ENCODE results near the gene ZGPAT.
A peak's percentile ranks its signal among the peaks of the same experiment; 100 is the strongest.
"Not testable (repeated sequence)": the region's sequence is repeated elsewhere in the genome, so short reads cannot be mapped to it uniquely, and the experiment has no call there.

Gene ZGPAT, protein sequence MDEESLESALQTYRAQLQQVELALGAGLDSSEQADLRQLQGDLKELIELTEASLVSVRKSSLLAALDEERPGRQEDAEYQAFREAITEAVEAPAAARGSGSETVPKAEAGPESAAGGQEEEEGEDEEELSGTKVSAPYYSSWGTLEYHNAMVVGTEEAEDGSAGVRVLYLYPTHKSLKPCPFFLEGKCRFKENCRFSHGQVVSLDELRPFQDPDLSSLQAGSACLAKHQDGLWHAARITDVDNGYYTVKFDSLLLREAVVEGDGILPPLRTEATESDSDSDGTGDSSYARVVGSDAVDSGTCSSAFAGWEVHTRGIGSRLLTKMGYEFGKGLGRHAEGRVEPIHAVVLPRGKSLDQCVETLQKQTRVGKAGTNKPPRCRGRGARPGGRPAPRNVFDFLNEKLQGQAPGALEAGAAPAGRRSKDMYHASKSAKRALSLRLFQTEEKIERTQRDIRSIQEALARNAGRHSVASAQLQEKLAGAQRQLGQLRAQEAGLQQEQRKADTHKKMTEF

GRCh38 chr20:63707558-63708300 is at the start of gene ZGPAT, which contains the start of gene ARFRP1:
ZGPAT (plus strand) TSS chr20:63708039; CDS start chr20:63708581, 542 bp downstream.
ARFRP1 (minus strand) TSS chr20:63707976; CDS start chr20:63707091, 885 bp downstream.
- peak; percentile 93 for DNase-seq

DNA sequence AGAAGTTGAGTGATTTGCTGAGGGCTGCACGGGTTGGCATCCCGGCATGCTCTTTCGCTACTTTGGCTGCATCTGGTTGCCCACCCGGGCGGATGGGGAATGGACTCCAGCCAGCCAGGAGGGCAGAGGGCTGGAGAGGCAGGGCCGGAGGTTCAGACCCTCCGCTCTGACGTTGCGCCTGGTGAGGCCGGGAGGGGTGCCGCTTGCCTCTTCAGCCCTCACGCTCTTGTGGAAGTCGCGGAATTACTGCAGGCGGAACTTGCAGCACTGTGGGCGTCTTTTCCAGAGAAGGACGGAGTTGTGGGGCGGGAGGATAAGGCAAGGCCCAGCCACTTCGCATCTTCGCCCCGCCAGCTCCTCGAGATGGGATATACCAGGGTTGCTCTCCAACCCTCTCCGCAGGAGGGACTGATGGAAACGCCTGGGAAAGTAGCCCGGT is 49.1 kb upstream of the ZGPAT start:
- DNase-seq, result no peak

GRCh38 chr20:63659370-63659769 is 48.5 kb upstream of the ZGPAT start:
- no peak for DNase-seq

DNA sequence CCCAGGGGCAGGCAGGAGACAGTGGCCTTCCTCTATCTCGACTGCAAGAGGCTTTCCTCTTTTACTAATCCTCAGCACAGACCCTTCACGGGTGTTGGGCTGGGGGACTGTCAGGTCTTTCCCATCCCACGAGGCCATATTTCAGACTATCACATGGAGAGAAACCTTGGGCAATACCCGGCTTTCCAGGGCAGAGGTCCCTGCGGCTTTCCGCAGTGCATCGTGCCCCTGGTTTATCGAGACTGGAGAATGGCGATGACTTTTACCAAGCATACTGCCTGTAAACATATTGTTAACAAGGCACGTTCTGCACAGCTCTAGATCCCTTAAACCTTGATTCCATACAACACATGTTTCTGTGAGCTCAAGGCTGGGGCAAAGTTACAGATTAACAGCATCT is 47.7 kb upstream of the ZGPAT start:
- DNase-seq, result not testable (repeated sequence)

GRCh38 chr20:63660622-63661021 is 47.2 kb upstream of the ZGPAT start:
- DNase-seq, result no peak

DNA sequence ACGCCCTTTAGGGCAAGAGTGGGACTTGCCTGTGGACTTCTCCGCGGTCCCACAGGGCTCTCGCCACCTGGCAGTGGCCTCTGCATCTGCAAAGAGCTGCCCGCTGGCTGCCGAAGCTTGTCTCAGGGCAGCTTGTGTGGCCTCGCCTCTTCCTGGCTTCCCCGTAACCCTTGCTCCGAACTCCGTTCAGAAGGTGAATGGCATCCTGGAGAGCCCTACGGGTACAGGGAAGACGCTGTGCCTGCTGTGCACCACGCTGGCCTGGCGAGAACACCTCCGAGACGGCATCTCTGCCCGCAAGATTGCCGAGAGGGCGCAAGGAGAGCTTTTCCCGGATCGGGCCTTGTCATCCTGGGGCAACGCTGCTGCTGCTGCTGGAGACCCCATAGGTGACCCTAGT is 46.7 kb upstream of the ZGPAT start:
- no peak for DNase-seq

- DNase-seq, result no peak
Observed at GRCh38 chr20:63661959-63662812, 45.7 kb upstream of the ZGPAT start.

- DNase-seq, result no peak
Observed at GRCh38 chr20:63662813-63663189, 45.0 kb upstream of the ZGPAT start.

GRCh38 chr20:63663332-63664066 is 44.3 kb upstream of the ZGPAT start:
- DNase-seq, result no peak

GRCh38 chr20:63664143-63664851 is 43.5 kb upstream of the ZGPAT start:
- DNase-seq, result no peak

GRCh38 chr20:63664861-63665594 is 42.8 kb upstream of the ZGPAT start:
- peak; percentile 74 for DNase-seq

DNA sequence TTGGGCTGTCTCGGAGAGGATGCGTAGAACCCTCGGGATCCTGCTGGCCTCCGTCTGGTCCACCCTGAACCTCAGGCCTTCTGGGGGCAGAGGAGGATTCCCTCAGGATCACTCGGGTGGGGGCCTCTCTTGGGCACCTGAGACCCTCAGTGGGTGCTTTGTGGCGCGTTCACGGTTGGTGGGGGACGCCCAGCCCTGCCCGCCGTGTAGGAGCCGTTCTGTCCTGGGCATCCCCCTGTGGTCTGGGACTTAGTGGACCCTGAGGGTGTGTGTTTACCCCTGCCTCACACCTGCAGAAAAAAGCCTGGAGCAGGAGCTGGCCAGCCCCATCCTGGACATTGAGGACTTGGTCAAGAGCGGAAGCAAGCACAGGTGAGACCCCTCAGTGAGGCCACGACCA is 42.1 kb upstream of the ZGPAT start:
- DNase-seq, result no peak

DNA sequence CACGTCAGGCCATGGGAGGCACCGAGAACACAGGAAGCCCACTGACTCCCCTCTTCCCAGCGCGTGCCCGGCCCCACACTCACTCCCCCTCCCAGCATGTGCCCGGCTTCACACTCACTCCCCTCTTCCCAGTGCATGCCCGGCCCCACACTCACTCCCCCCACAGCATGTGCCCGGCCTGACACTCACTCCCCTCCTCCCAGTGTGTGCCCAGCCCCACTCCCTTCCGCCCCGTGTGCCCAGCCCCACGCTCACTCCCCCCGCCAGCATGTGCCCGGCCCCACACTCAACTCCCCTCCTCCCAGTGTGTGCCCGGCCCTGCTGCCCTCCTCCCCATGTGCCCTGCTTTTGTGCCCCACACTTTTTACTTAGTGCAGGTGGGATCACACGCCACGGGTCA is 40.0 kb upstream of the ZGPAT start:
- no peak for DNase-seq

DNA sequence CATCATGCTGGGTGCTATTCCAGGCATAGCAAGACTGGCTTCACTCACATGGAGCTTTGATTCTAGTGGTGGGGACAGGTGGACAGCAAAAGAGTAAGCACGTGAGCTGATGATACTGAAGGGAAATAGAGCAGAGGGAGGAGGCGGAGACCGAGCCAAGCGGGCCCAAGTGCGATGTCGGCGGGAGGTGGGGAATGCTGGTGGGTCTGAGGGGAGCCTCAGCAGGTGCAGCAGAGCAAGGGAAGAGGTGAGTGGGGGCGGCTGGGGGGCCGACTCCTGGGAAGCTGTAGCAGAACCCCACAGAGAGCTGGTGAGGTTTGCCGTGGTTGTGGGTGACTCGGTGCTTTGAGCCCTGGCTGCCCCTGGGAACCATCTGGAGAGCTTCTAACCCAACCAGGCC is 39.5 kb upstream of the ZGPAT start:
- DNase-seq, result no peak

- DNase-seq, result not testable (repeated sequence)
Observed at GRCh38 chr20:63671695-63672094, 36.1 kb upstream of the ZGPAT start.

DNA sequence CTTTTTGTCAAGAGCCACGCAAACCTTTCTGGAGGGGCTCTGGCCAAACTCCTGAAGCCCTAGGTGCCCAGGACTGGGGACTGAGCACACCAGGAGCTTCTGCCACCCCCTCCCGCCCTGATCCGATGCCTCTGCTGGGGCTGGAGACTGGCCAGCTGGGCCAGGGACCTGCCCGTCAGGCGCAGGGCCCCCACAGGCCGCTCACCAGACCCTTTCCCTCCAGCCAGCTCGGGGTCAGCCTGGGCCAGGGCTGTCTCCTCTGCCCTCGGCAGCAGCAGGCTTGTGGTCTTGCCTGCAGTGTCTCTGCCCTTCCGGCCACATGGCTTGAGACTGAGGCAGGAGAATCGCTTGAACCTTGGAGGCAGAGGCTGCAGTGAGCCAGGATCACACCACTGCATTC is 35.2 kb upstream of the ZGPAT start:
- no peak for DNase-seq

DNA sequence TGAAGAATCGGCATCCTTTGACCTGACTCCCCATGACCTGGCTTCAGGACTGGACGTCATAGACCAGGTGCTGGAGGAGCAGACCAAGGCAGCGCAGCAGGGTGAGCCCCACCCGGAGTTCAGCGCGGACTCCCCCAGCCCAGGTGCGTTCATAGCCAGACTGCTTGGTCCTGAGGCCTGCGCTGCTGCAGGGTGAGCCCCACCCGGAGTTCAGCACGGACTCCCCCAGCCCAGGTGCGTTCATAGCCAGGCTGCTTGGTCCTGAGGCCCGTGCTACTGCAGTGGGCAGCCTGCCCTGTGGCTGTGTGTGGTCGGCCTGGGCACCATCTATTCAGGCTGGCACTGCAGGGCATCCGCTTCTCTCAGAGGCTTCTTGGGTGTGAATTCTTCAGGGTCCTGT is 33.9 kb upstream of the ZGPAT start:
- DNase-seq, result no peak

GRCh38 chr20:63675681-63676368 is 32.0 kb upstream of the ZGPAT start:
- DNase-seq, result no peak

DNA sequence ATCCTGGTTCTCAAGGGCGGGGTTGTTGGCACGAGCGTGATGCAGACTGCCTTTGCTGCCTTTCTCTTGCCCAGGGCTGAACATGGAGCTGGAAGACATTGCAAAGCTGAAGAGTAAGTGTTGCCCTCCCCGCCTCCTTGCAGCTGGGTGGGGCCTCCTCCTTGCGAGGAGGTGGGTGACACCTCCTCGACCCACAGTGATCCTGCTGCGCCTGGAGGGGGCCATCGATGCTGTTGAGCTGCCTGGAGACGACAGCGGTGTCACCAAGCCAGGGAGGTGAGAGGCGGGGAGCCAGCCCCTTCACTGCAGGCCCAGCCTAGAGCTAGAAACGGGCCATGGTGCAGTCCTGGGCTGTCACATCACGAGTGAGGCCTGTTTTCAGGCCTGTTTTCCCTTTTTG is 29.8 kb upstream of the ZGPAT start:
- DNase-seq, result no peak
